HCT116 (cell line): Measurements from ENCODE around the gene FNBP1. TPM values are rescaled to one million over a fixed set of nuclear protein-coding genes. Genes with fewer than 3 reads are reported as not detected.

Experiments
- ATAC-seq: fragments of 200-7000 bp; cut with Tn5 transposase; 2 replicates; pipeline ENCODE4 v1.9.1; 2020; ENCODE audit warnings: mild to moderate bottlenecking, moderate library complexity
- BruUV-seq: library from RNA; stranded (reverse); fragments of 400-500 nt; replicated peaks from 2 replicates; lab custom pipeline; 2021; lab: Mats Ljungman, UMichigan
- CTCF ChIA-PET: fragments of 300-600 bp; sonication (Branson Sonifier 250); formaldehyde crosslinking; loops from one replicate; lab custom pipeline; 2021; ENCODE audit warnings: antibody characterized with exemption; lab: Charles Lee
- POLR2A ChIA-PET: fragments of 300-600, 350-600 bp; sonication (Branson Sonifier 250); formaldehyde crosslinking; loops from one replicate; lab custom pipeline; 2021; ENCODE audit warnings: antibody characterized with exemption; lab: Charles Lee
- RAD21 ChIA-PET, 2 experiments: fragments of 300-600 bp; sonication (Branson Sonifier 250); formaldehyde crosslinking; loops; one replicate each; lab custom pipeline; 2023; ENCODE audit warnings: low total read pairs in 2 of 2; ENCODE audit not compliant: uncharacterized antibody in 2 of 2, unreplicated experiment in 2 of 2, low non-redundant PET in 1 of 2; lab: Charles Lee
- DNase-seq: peaks from one replicate; pipeline ENCODE4 v3.0.0-alpha.2; 2010; ENCODE audit warnings: low read depth, low spot score
- H2AFZ ChIP-seq: fragments of 200-600 bp; shearing (Covaris generic), sonication (generic); 2 replicates; pipeline ENCODE4 v1.6.1; 2017; ENCODE audit warnings: low read depth, mixed run types, mixed read lengths, antibody characterized with exemption, low read length; ENCODE audit not compliant: poor library complexity, severe bottlenecking
- H3K27ac ChIP-seq: 2 replicates; pipeline ENCODE4 v1.5.1; 2012; ENCODE audit warnings: low read depth, low read length
- H3K27me3 ChIP-seq: fragments of 200-600 bp; sonication (generic); 2 replicates; pipeline ENCODE4 v1.6.1; 2016; ENCODE audit warnings: mixed run types, low read length, mixed read lengths; ENCODE audit not compliant: insufficient read depth
- H3K36me3 ChIP-seq, 2 experiments: fragments of 200-500 bp in 1 of 2; fragments of 200-600 bp in 1 of 2; sonication (Bioruptor generic) in 1 of 2; sonication (generic) in 1 of 2; 2 replicates each; pipeline versions ENCODE4 v1.5.1 to v1.6.1; 2014 to 2016; ENCODE audit warnings: low read length in 2 of 2, inconsistent platforms in 1 of 2, mixed read lengths in 1 of 2, mixed run types in 1 of 2; ENCODE audit not compliant: insufficient read depth in 2 of 2, control insufficient read depth in 1 of 2
- H3K4me1 ChIP-seq, 2 experiments: fragments of 200-600 bp in 1 of 2; sonication (generic) in 1 of 2; 2 replicates each; pipeline versions ENCODE4 v1.5.1 to v1.6.1; 2012 to 2017; ENCODE audit warnings: low read length in 2 of 2, inconsistent platforms in 1 of 2, mild to moderate bottlenecking in 1 of 2, mixed read lengths in 1 of 2, mixed run types in 1 of 2, moderate library complexity in 1 of 2; ENCODE audit not compliant: insufficient read depth in 2 of 2, control insufficient read depth in 1 of 2
- H3K4me2 ChIP-seq: fragments of 200-600 bp; sonication (generic); 2 replicates; pipeline ENCODE4 v1.6.1; 2017; ENCODE audit warnings: mixed run types, low read length, mixed read lengths
- H3K4me3 ChIP-seq, 2 experiments: fragments of 200-600 bp in 1 of 2; sonication (generic) in 1 of 2; replicated peaks in 1 of 2; 2 replicates each; pipeline ENCODE4 v1.5.1; 2011 to 2016; ENCODE audit warnings: low read length in 2 of 2, control low read depth in 1 of 2, low read depth in 1 of 2, mild to moderate bottlenecking in 1 of 2, mixed read lengths in 1 of 2, mixed run types in 1 of 2
- H3K79me2 ChIP-seq: fragments of 200-600 bp; sonication (generic); 2 replicates; pipeline ENCODE4 v1.6.1; 2017; ENCODE audit warnings: mild to moderate bottlenecking, mixed run types, low read length, moderate library complexity, mixed read lengths; ENCODE audit not compliant: insufficient read depth
- H3K9ac ChIP-seq: fragments of 200-600 bp; sonication (generic); 2 replicates; pipeline ENCODE4 v1.6.1; 2016; ENCODE audit warnings: low read length, mixed read lengths
- H3K9me2 ChIP-seq: fragments of 200-600 bp; sonication (generic), shearing (Covaris generic); 2 replicates; pipeline ENCODE4 v1.6.1; 2017; ENCODE audit warnings: mixed run types, mild to moderate bottlenecking, moderate library complexity; ENCODE audit not compliant: insufficient read depth
- H3K9me3 ChIP-seq, 2 experiments: fragments of 200-500 bp in 1 of 2; fragments of 200-600 bp in 1 of 2; sonication (Bioruptor generic) in 1 of 2; sonication (generic) in 1 of 2; 2 replicates each; pipeline ENCODE4 v1.6.1; 2014 to 2017; ENCODE audit warnings: low read length in 2 of 2, mixed read lengths in 2 of 2, inconsistent platforms in 1 of 2, low read depth in 1 of 2, mild to moderate bottlenecking in 1 of 2, mixed run types in 1 of 2, moderate library complexity in 1 of 2; ENCODE audit not compliant: control insufficient read depth in 1 of 2, insufficient read depth in 1 of 2
- H4K20me1 ChIP-seq: fragments of 200-600 bp; sonication (generic), shearing (Covaris generic); 2 replicates; pipeline ENCODE4 v1.6.1; 2017; ENCODE audit warnings: mixed run types, mild to moderate bottlenecking, moderate library complexity; ENCODE audit not compliant: insufficient read depth
- CBX3 ChIP-seq: IDR thresholded peaks from 2 replicates; pipeline ENCODE4 v1.6.1; 2012; ENCODE audit warnings: low read depth
- CEBPB ChIP-seq: IDR thresholded peaks from 2 replicates; pipeline ENCODE4 v1.6.1; 2012; ENCODE audit warnings: low read depth
- EZH2 ChIP-seq: fragments of 200-600 bp; sonication (generic); IDR thresholded peaks from 2 replicates; pipeline ENCODE4 v1.6.1; 2017; ENCODE audit warnings: antibody characterized with exemption, mixed run types
- FOSL1 ChIP-seq: IDR thresholded peaks from 2 replicates; pipeline ENCODE4 v1.6.1; 2012; ENCODE audit warnings: low read depth
- JUND ChIP-seq: IDR thresholded peaks from 2 replicates; pipeline ENCODE4 v1.6.1; 2012
- MAX ChIP-seq: IDR thresholded peaks from 2 replicates; pipeline ENCODE4 v1.6.1; 2012
- POLR2A ChIP-seq: IDR thresholded peaks from 2 replicates; pipeline ENCODE4 v1.7.0; 2011; ENCODE audit warnings: borderline replicate concordance; ENCODE audit not compliant: insufficient read depth, insufficient read length; ENCODE audit errors: extremely low read depth
- POLR2AphosphoS5 ChIP-seq: IDR thresholded peaks from 2 replicates; pipeline ENCODE4 v1.6.1; 2011; ENCODE audit warnings: mild to moderate bottlenecking, low read depth, low read length, moderate library complexity
- RAD21 ChIP-seq: IDR thresholded peaks from 2 replicates; pipeline ENCODE4 v1.6.1; 2012; ENCODE audit warnings: low read depth, mild to moderate bottlenecking
- REST ChIP-seq: IDR thresholded peaks from 2 replicates; pipeline ENCODE4 v1.6.1; 2012; ENCODE audit warnings: low read depth
- SIN3A ChIP-seq: IDR thresholded peaks from 2 replicates; pipeline ENCODE4 v1.6.1; 2012; ENCODE audit warnings: low read depth
- SP1 ChIP-seq: IDR thresholded peaks from 2 replicates; pipeline ENCODE4 v1.6.1; 2012; ENCODE audit warnings: low read depth
- SRF ChIP-seq: IDR thresholded peaks from 2 replicates; pipeline ENCODE4 v1.6.1; 2012; ENCODE audit warnings: low read depth
- YY1 ChIP-seq: IDR thresholded peaks from 2 replicates; pipeline ENCODE4 v1.6.1; 2011; ENCODE audit warnings: low read length, low read depth, moderate library complexity, mild to moderate bottlenecking; ENCODE audit not compliant: insufficient replicate concordance; ENCODE audit errors: extremely low read depth
- ZBTB33 ChIP-seq: IDR thresholded peaks from 2 replicates; pipeline ENCODE4 v1.6.1; 2011; ENCODE audit warnings: mild to moderate bottlenecking, low read length, moderate library complexity; ENCODE audit not compliant: insufficient replicate concordance; ENCODE audit errors: extremely low read depth
- intact Hi-C: fragments of 100-400 bp; cut with micrococcal nuclease; formaldehyde crosslinking; loops from 2 replicates; pipeline ENCODE4 v1.10.0; 2022
- total RNA-seq: library from RNA; stranded (reverse); gene quantifications from one replicate; pipeline ENCODE4 v1.2.1, GENCODE V29; 2021; ENCODE audit not compliant: unreplicated experiment

The FNBP1 gene
- total RNA-seq, 1 experiment from 2014 or later, result 25.0 TPM

GRCh38 chr9:129910628-129911567 is 132.1 kb downstream of the FNBP1 start:
- no peaks in the 10 kb centered on the region for H3K27me3 ChIP-seq
- ChIA-PET POLR2A (no interaction called here), RAD21 (interaction anchor here (0.7 to 1.0 kb wide), 2 partner anchors 132 kb away, joined by 3 read pairs; partner anchors contain the start of gene FNBP1 (in 2 of the 2)), CTCF (interaction anchor here (0.7 kb wide), 1 partner anchor 26 kb away, joined by 3 read pairs; no protein-coding TSS in a partner anchor)
- H3K36me3 ChIP-seq, result no peaks in the 10 kb centered on the region
- H3K79me2 ChIP-seq, result no peaks in the 10 kb centered on the region
- no peaks in the 10 kb centered on the region for H3K9me2 ChIP-seq
- TF ChIP-seq POLR2AphosphoS5, result peak; percentile 63
- peak; percentile 58 for TF ChIP-seq CEBPB
- TF ChIP-seq SRF, result peak; percentile 75; the same call in 1 of the 2 replicates
- TF ChIP-seq EZH2, result no peak
- TF ChIP-seq REST, result no peak
- peak; percentile 97 for TF ChIP-seq CBX3
- peak; percentile 27 for TF ChIP-seq ZBTB33
- TF ChIP-seq FOSL1, result peak; percentile 81
- peak; percentile 84 for TF ChIP-seq SIN3A
- peak; percentile 86 for TF ChIP-seq JUND
- TF ChIP-seq RAD21, result peak; percentile 35; the same call in 1 of the 2 replicates
- TF ChIP-seq YY1, result peak; percentile 14
- TF ChIP-seq SP1, result peak; percentile 91
- TF ChIP-seq POLR2A, result no peak
- TF ChIP-seq MAX, result peak; percentile 92
- H4K20me1 ChIP-seq, result no peaks in the 10 kb centered on the region
- peak overlapping the region; percentile 44 for H3K9ac ChIP-seq
- H3K9me3 ChIP-seq, result no peaks in the 10 kb centered on the region
- intact Hi-C loops, result no loop called here
- peak overlapping the region; percentile 56 for H3K4me2 ChIP-seq
- H3K4me3 ChIP-seq, result peak overlapping the region in 1 of 2 experiments; percentile 14; a peak in 1 of 4 replicates
- H3K27ac ChIP-seq, result peak overlapping the region; percentile 30; the same call in 1 of the 2 replicates
- no TSS peak for BruUV-seq
- DNase-seq, result peak; percentile 95
- H3K4me1 ChIP-seq, result peaks cover 18 to 31% of the 10 kb centered on the region in 2 experiments
- no peak overlapping the region for H2AFZ ChIP-seq
- ATAC-seq, result peak; percentile 95
